ENCODE measurements around the gene MEI1.

Gene MEI1

DNA sequence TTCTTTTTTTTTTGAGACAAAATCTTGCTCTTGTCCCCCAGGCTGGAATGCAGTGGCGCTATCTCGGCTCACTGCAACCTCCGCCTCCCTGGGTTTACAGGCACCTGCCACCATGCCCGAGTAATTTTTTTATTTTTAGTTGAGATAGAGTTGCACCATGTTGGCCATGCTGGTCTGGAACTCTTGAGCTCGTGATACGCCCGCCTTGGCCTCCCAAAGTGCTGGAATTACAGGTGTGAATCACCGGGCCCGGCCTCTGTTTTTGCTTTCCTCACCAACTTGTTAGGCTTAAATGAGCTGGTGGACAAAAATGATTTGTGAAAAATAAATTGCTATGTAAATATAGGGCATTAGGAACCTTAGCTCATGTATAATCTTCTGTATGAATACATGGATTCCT is 3.5 kb downstream of the MEI1 start:
- Histone ChIP-seq H3F3A (ENCODE audit: low read depth) (no peaks in the 10 kb centered on the region), H3K9me2 (replicated peaks; ENCODE audit: low read depth, low read length) (no peaks in the 10 kb centered on the region), H3K4me1 (ENCODE audit: insufficient read depth, low read length, poor library complexity, severe bottlenecking) (no peaks in the 10 kb centered on the region), H3K79me2 (ENCODE audit: insufficient read depth, low read length) (no peaks in the 10 kb centered on the region), H3K4me2 (ENCODE audit: low read depth, low read length, poor library complexity, severe bottlenecking) (no peak overlapping the region), H3K27me3 (ENCODE audit: insufficient read depth, low read length, poor library complexity, severe bottlenecking) (no peaks in the 10 kb centered on the region), H3K4me3 (ENCODE audit: low read length, poor library complexity, severe bottlenecking) (no peak overlapping the region), H3K9me3 (ENCODE audit: insufficient read depth, low read depth, low read length) (no peaks in the 10 kb centered on the region), H2AFZ (ENCODE audit: low read length) (no peak overlapping the region), H3K36me3 (ENCODE audit: insufficient read depth, low read length) (no peaks in the 10 kb centered on the region), H3K9ac (ENCODE audit: low read depth, low read length, poor library complexity, severe bottlenecking) (no peak overlapping the region), H4K20me1 (ENCODE audit: insufficient read depth, low read length, poor library complexity, severe bottlenecking) (no peaks in the 10 kb centered on the region)
- no peak for TF ChIP-seq EZH2phosphoT487 (IDR thresholded peaks at IDR 0.05; ENCODE audit: borderline replicate concordance)
- TF ChIP-seq, protein P1, sequence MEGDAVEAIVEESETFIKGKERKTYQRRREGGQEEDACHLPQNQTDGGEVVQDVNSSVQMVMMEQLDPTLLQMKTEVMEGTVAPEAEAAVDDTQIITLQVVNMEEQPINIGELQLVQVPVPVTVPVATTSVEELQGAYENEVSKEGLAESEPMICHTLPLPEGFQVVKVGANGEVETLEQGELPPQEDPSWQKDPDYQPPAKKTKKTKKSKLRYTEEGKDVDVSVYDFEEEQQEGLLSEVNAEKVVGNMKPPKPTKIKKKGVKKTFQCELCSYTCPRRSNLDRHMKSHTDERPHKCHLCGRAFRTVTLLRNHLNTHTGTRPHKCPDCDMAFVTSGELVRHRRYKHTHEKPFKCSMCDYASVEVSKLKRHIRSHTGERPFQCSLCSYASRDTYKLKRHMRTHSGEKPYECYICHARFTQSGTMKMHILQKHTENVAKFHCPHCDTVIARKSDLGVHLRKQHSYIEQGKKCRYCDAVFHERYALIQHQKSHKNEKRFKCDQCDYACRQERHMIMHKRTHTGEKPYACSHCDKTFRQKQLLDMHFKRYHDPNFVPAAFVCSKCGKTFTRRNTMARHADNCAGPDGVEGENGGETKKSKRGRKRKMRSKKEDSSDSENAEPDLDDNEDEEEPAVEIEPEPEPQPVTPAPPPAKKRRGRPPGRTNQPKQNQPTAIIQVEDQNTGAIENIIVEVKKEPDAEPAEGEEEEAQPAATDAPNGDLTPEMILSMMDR (conservative IDR thresholded peaks at IDR 0.05; ENCODE audit: low read length), result no peak

- Histone ChIP-seq H3K9me2 (replicated peaks; ENCODE audit: low read depth, low read length) (no peaks in the 10 kb centered on the region), H3K4me1 (ENCODE audit: insufficient read depth, low read length, poor library complexity, severe bottlenecking) (no peaks in the 10 kb centered on the region), H2AFZ (ENCODE audit: low read length) (no peak overlapping the region), H3K9me3 (ENCODE audit: insufficient read depth, low read depth, low read length) (no peaks in the 10 kb centered on the region), H3K27me3 (ENCODE audit: insufficient read depth, low read length, poor library complexity, severe bottlenecking) (no peaks in the 10 kb centered on the region), H3K36me3 (ENCODE audit: insufficient read depth, low read length) (no peaks in the 10 kb centered on the region), H4K20me1 (ENCODE audit: insufficient read depth, low read length, poor library complexity, severe bottlenecking) (no peaks in the 10 kb centered on the region), H3F3A (ENCODE audit: low read depth) (no peaks in the 10 kb centered on the region), H3K9ac (ENCODE audit: low read depth, low read length, poor library complexity, severe bottlenecking) (no peak overlapping the region), H3K4me3 (ENCODE audit: low read length, poor library complexity, severe bottlenecking) (no peak overlapping the region), H3K4me2 (ENCODE audit: low read depth, low read length, poor library complexity, severe bottlenecking) (no peak overlapping the region), H3K79me2 (ENCODE audit: insufficient read depth, low read length) (no peaks in the 10 kb centered on the region)
- no peak for TF ChIP-seq EZH2phosphoT487 (IDR thresholded peaks at IDR 0.05; ENCODE audit: borderline replicate concordance)
- TF ChIP-seq, protein P1 (conservative IDR thresholded peaks at IDR 0.05; ENCODE audit: low read length), result no peak
Observed at GRCh38 chr22:41709341-41709740, 10.0 kb downstream of the MEI1 start.

DNA sequence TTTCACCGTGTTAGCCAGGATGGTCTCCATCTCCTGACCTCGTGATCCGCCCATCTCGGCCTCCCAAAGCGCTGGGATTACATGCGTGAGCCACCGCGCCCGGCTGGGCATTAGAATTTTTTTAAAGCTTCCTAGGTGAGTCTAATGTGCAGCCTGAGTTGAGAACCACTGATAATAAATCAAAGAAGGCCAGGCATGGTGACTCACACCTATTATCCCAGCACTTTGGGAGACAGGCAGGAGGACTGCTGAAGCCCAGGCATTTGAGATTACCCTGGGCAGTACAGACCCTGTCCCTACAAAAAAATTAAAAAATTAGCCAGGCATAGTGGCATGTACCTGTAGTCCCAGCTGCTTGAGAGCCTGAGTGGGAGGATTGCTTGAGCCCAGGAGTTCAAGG is 13.7 kb downstream of the MEI1 start:
- no peaks in the 10 kb centered on the region for H4K20me1 ChIP-seq (ENCODE audit: insufficient read depth, low read length, poor library complexity, severe bottlenecking)
- H3K36me3 ChIP-seq (ENCODE audit: insufficient read depth, low read length), result no peaks in the 10 kb centered on the region
- H3K9me2 ChIP-seq (replicated peaks; ENCODE audit: low read depth, low read length), result no peaks in the 10 kb centered on the region
- H3K79me2 ChIP-seq (ENCODE audit: insufficient read depth, low read length), result no peaks in the 10 kb centered on the region
- no peaks in the 10 kb centered on the region for H3K27me3 ChIP-seq (ENCODE audit: insufficient read depth, low read length, poor library complexity, severe bottlenecking)
- no peak overlapping the region for H3K4me3 ChIP-seq (ENCODE audit: low read length, poor library complexity, severe bottlenecking)
- H2AFZ ChIP-seq (ENCODE audit: low read length), result no peak overlapping the region
- H3K9me3 ChIP-seq (ENCODE audit: insufficient read depth, low read depth, low read length), result no peaks in the 10 kb centered on the region
- H3F3A ChIP-seq (ENCODE audit: low read depth), result no peaks in the 10 kb centered on the region
- no peaks in the 10 kb centered on the region for H3K4me1 ChIP-seq (ENCODE audit: insufficient read depth, low read length, poor library complexity, severe bottlenecking)
- H3K4me2 ChIP-seq (ENCODE audit: low read depth, low read length, poor library complexity, severe bottlenecking), result no peak overlapping the region
- TF ChIP-seq EZH2phosphoT487 (IDR thresholded peaks at IDR 0.05; ENCODE audit: borderline replicate concordance), result no peak
- TF ChIP-seq, protein P1 (conservative IDR thresholded peaks at IDR 0.05; ENCODE audit: low read length), result no peak
- H3K9ac ChIP-seq (ENCODE audit: low read depth, low read length, poor library complexity, severe bottlenecking), result no peak overlapping the region

All from Loucy (cell line).